Liver (tissue), 9 donors: ENCODE data around the gene GPR152. TPM values are rescaled to one million over a fixed set of nuclear protein-coding genes. Genes with fewer than 3 reads are reported as not detected.

ENCODE experiments used
- DNase-seq: peaks from one replicate; pipeline ENCODE4 v3.0.0-alpha.2; 2017; ENCODE audit warnings: low spot score
- H3K27ac ChIP-seq, 2 donors: one replicate each; pipeline ENCODE4 v1.7.0; 2013; ENCODE audit warnings: inconsistent platforms in 2 of 2, low read length in 2 of 2, control low read depth in 1 of 2, low read depth in 1 of 2, mild to moderate bottlenecking in 1 of 2
- H3K27me3 ChIP-seq, 4 donors: one replicate each; pipeline versions ENCODE4 v1.6.1 to v1.7.0; 2013; ENCODE audit warnings: low read length in 3 of 4, inconsistent platforms in 1 of 4, mild to moderate bottlenecking in 1 of 4, moderate library complexity in 1 of 4; ENCODE audit not compliant: control insufficient read depth in 4 of 4, insufficient read depth in 4 of 4
- H3K36me3 ChIP-seq, 4 donors: one replicate each; pipeline versions ENCODE4 v1.6.1 to v1.7.0; 2013; ENCODE audit warnings: low read length in 3 of 4, mild to moderate bottlenecking in 3 of 4, low read depth in 1 of 4, moderate library complexity in 1 of 4; ENCODE audit not compliant: control insufficient read depth in 4 of 4, insufficient read depth in 3 of 4
- H3K4me1 ChIP-seq, 4 donors: one replicate each; pipeline versions ENCODE4 v1.6.1 to v1.7.0; 2013; ENCODE audit warnings: low read length in 3 of 4, mild to moderate bottlenecking in 3 of 4, moderate library complexity in 1 of 4; ENCODE audit not compliant: control insufficient read depth in 4 of 4, insufficient read depth in 4 of 4
- H3K4me3 ChIP-seq, 3 donors: one replicate each; pipeline versions ENCODE4 v1.6.1 to v1.7.0; 2013; ENCODE audit warnings: low read length in 3 of 3, control low read depth in 1 of 3, low read depth in 1 of 3, mild to moderate bottlenecking in 1 of 3
- H3K9ac ChIP-seq, 2 donors: one replicate each; pipeline ENCODE4 v1.7.0; 2013; ENCODE audit warnings: low read length in 2 of 2, mild to moderate bottlenecking in 2 of 2, moderate library complexity in 2 of 2, control low read depth in 1 of 2, low read depth in 1 of 2
- H3K9me3 ChIP-seq, 4 donors: one replicate each; pipeline versions ENCODE4 v1.6.1 to v1.7.0; 2013; ENCODE audit warnings: low read length in 3 of 4; ENCODE audit not compliant: control insufficient read depth in 4 of 4
- EGR1 ChIP-seq, 2 donors: IDR thresholded peaks; 2 replicates each; pipeline ENCODE4 v1.6.1; 2016 to 2018; ENCODE audit warnings: antibody characterized with exemption in 2 of 2, low read depth in 2 of 2
- GABPA ChIP-seq, 2 donors: IDR thresholded peaks in 1 of 2; conservative IDR thresholded peaks in 1 of 2; 2 replicates each; pipeline ENCODE4 v1.6.1; 2016; ENCODE audit warnings: antibody characterized with exemption in 2 of 2, mild to moderate bottlenecking in 1 of 2, moderate library complexity in 1 of 2
- HNF4A ChIP-seq, 2 donors: conservative IDR thresholded peaks; 2 replicates each; pipeline ENCODE4 v1.6.1; 2016; ENCODE audit warnings: antibody characterized with exemption in 2 of 2, mild to moderate bottlenecking in 2 of 2
- HNF4G ChIP-seq: IDR thresholded peaks from 2 replicates; pipeline ENCODE4 v1.6.1; 2016; ENCODE audit warnings: antibody characterized with exemption
- MAX ChIP-seq: IDR thresholded peaks from 2 replicates; pipeline ENCODE4 v1.6.1; 2016; ENCODE audit warnings: antibody characterized with exemption
- NR2F2 ChIP-seq: IDR thresholded peaks from 2 replicates; pipeline ENCODE4 v1.6.1; 2016; ENCODE audit warnings: antibody characterized with exemption
- RXRA ChIP-seq, 2 donors: IDR thresholded peaks; 2 replicates each; pipeline ENCODE4 v1.6.1; 2017 to 2018; ENCODE audit warnings: antibody characterized with exemption in 2 of 2, mild to moderate bottlenecking in 1 of 2
- SP1 ChIP-seq: IDR thresholded peaks from 2 replicates; pipeline ENCODE4 v1.6.1; 2018; ENCODE audit warnings: antibody characterized with exemption, mild to moderate bottlenecking
- YY1 ChIP-seq: IDR thresholded peaks from 2 replicates; pipeline ENCODE4 v1.6.1; 2016; ENCODE audit warnings: antibody characterized with exemption, mild to moderate bottlenecking
- ZBTB33 ChIP-seq: IDR thresholded peaks from 2 replicates; pipeline ENCODE4 v1.6.1; 2016; ENCODE audit warnings: antibody characterized with exemption
- WGBS: extraction: QIAGEN DNeasy Blood & Tissue Kit; methylation state at CpG from one replicate; pipeline ENCODE4 v1.1.7; 2013; 5-methylcytosine and 5-hydroxymethylcytosine counted together
- polyA plus RNA-seq, 2 donors: library from polyadenylated mRNA; stranded (reverse) in 1 of 2; unstranded in 1 of 2; fragments of 200-250 nt in 1 of 2; fragments of >200 nt in 1 of 2; fragmentation: Nextera tagmentation in 1 of 2; extraction: Ambion mirVana in 1 of 2; gene quantifications; one replicate each; pipeline versions ENCODE4 v1.2.1 to v1.2.3, GENCODE V29; 2013 to 2015
- total RNA-seq, 2 donors: library from RNA; depleted of rRNA; stranded (reverse); fragments of >200 nt; gene quantifications; one replicate each; pipeline ENCODE4 v1.2.3, GENCODE V29; 2014
- TF ChIP-seq, protein P1 (sequence below): IDR thresholded peaks from 2 replicates; pipeline ENCODE4 v1.6.1; 2016; ENCODE audit warnings: antibody characterized with exemption, mild to moderate bottlenecking
- TF ChIP-seq, protein P2 (sequence below): IDR thresholded peaks from 2 replicates; pipeline ENCODE4 v1.6.1; 2016; ENCODE audit warnings: antibody characterized with exemption
- donor health status: healthy.
- donor health status: healthy.
- donor health status: healthy.
- donor health status: healthy.
- donor health status: healthy.

GPR152 gene
- total and polyA plus RNA-seq, 4 donors = not detected

DNA sequence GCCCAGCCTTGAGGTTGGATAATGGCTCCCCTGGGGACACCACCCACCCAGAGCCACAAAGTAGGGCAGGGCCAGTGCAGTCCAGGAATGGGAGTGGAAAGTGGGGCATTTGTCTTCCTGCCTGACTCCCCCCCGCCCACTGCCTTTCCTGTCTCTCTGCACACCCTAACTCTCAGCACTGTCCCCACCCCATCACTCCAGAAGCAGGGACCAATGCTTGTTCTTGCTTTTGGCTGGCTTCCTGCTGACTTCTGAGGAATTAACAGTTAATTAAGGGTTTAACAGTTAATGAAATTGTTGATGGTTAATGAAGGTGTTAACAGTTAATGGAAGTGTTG, 47.9 kb upstream of the GPR152 start:
- WGBS = 98% methylated on average over 1 of the region's 1 CpG
- no peaks in the 10 kb centered on the region for H3K9me3 ChIP-seq
- H3K9ac ChIP-seq = no peak overlapping the region
- peaks cover 4 to 16% (median 7%) of the 10 kb centered on the region in 4 donors for H3K4me1 ChIP-seq
- TF ChIP-seq RXRA (IDR thresholded peaks at IDR 0.05) (no peak), SP1 (no peak), MAX (no peak)
- TF ChIP-seq, protein P1, sequence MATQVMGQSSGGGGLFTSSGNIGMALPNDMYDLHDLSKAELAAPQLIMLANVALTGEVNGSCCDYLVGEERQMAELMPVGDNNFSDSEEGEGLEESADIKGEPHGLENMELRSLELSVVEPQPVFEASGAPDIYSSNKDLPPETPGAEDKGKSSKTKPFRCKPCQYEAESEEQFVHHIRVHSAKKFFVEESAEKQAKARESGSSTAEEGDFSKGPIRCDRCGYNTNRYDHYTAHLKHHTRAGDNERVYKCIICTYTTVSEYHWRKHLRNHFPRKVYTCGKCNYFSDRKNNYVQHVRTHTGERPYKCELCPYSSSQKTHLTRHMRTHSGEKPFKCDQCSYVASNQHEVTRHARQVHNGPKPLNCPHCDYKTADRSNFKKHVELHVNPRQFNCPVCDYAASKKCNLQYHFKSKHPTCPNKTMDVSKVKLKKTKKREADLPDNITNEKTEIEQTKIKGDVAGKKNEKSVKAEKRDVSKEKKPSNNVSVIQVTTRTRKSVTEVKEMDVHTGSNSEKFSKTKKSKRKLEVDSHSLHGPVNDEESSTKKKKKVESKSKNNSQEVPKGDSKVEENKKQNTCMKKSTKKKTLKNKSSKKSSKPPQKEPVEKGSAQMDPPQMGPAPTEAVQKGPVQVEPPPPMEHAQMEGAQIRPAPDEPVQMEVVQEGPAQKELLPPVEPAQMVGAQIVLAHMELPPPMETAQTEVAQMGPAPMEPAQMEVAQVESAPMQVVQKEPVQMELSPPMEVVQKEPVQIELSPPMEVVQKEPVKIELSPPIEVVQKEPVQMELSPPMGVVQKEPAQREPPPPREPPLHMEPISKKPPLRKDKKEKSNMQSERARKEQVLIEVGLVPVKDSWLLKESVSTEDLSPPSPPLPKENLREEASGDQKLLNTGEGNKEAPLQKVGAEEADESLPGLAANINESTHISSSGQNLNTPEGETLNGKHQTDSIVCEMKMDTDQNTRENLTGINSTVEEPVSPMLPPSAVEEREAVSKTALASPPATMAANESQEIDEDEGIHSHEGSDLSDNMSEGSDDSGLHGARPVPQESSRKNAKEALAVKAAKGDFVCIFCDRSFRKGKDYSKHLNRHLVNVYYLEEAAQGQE = no peak
- no peaks in the 10 kb centered on the region for H3K27me3 ChIP-seq
- H3K36me3 ChIP-seq = peaks cover 0 to 6% (median 1%) of the 10 kb centered on the region in 4 donors
- no peak for DNase-seq
- H3K27ac ChIP-seq = no peak overlapping the region
- no peak overlapping the region for H3K4me3 ChIP-seq

DNA sequence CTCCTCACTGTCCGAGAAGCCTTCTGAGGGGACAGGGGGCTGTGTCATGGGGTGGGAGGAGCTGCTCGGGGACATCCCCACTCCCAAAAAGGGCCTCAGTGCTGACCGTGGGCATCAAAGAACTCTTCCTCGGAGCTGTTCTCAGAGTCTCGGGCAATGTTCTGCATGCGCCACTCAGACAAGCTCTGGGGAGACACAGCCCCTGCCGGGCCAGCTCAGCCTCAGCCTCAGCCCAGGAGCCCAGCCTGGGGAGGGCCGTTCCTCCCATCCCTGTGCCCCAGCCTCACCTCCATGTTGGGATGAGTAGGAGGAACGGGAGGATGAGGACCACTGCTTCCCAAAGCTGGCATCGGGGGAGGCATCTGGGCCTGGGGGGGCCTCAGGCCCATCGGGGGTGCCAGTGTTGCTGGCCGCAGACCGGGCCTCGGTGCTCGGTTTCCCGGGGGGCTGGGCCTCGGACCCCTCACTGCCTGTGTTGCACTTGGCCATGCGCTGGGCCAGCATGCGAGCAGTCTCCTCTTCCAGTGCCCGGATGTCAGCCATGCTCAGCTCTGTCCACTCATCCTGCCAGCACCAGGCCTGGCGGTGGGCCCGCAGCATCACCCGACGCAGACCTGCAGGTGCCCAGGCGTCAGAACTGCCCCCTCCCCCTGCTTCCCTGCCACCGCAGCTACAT, 47.4 kb upstream of the GPR152 start:
- H3K27ac ChIP-seq = no peak overlapping the region
- no peak for DNase-seq
- peaks cover 0 to 10% (median 2%) of the 10 kb centered on the region in 4 donors for H3K36me3 ChIP-seq
- H3K9me3 ChIP-seq = no peaks in the 10 kb centered on the region
- H3K9ac ChIP-seq = no peak overlapping the region
- 97% methylated on average over 26 of the region's 26 CpGs for WGBS
- H3K4me3 ChIP-seq = no peak overlapping the region
- TF ChIP-seq MAX = no peak
- TF ChIP-seq SP1 = no peak
- no peak for TF ChIP-seq NR2F2
- TF ChIP-seq, protein P2, sequence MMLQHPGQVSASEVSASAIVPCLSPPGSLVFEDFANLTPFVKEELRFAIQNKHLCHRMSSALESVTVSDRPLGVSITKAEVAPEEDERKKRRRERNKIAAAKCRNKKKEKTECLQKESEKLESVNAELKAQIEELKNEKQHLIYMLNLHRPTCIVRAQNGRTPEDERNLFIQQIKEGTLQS = no peak
- no peak for TF ChIP-seq ZBTB33
- no peak for TF ChIP-seq YY1
- no peak for TF ChIP-seq GABPA (IDR thresholded peaks at IDR 0.05 in 1 of 2, conservative IDR thresholded peaks at IDR 0.05 in 1 of 2)
- TF ChIP-seq RXRA (IDR thresholded peaks at IDR 0.05) = no peak
- no peaks in the 10 kb centered on the region for H3K27me3 ChIP-seq
- H3K4me1 ChIP-seq = peaks cover 4 to 14% (median 5%) of the 10 kb centered on the region in 4 donors

- peaks cover 0 to 12% (median 5%) of the 10 kb centered on the region in 4 donors for H3K36me3 ChIP-seq
- H3K27me3 ChIP-seq = no peaks in the 10 kb centered on the region
- no peak overlapping the region for H3K4me3 ChIP-seq
- H3K9ac ChIP-seq = no peak overlapping the region
- no peak overlapping the region for H3K27ac ChIP-seq
- DNase-seq = no peak
- 91% methylated on average over 21 of the region's 21 CpGs for WGBS
- no peaks in the 10 kb centered on the region for H3K9me3 ChIP-seq
- peaks cover 0 to under 1% (median 0%) of the 10 kb centered on the region in 4 donors for H3K4me1 ChIP-seq
- no peak for TF ChIP-seq ZBTB33
- no peak for TF ChIP-seq GABPA (IDR thresholded peaks at IDR 0.05 in 1 of 2, conservative IDR thresholded peaks at IDR 0.05 in 1 of 2)
- TF ChIP-seq, protein P1 = no peak
- no peak for TF ChIP-seq RXRA (IDR thresholded peaks at IDR 0.05)
- no peak for TF ChIP-seq HNF4A (conservative IDR thresholded peaks at IDR 0.05)
- no peak for TF ChIP-seq YY1
- TF ChIP-seq NR2F2 = no peak
- no peak for TF ChIP-seq EGR1 (IDR thresholded peaks at IDR 0.05; ENCODE audit: low read depth in 2 of 2)
- no peak for TF ChIP-seq SP1
- TF ChIP-seq HNF4G = no peak
- no peak for TF ChIP-seq MAX
These were observed 46.0 kb upstream of the GPR152 start for GRCh38 chr11:67498544-67498972.
